ENCODE measurements around the gene WIZ.

DNA sequence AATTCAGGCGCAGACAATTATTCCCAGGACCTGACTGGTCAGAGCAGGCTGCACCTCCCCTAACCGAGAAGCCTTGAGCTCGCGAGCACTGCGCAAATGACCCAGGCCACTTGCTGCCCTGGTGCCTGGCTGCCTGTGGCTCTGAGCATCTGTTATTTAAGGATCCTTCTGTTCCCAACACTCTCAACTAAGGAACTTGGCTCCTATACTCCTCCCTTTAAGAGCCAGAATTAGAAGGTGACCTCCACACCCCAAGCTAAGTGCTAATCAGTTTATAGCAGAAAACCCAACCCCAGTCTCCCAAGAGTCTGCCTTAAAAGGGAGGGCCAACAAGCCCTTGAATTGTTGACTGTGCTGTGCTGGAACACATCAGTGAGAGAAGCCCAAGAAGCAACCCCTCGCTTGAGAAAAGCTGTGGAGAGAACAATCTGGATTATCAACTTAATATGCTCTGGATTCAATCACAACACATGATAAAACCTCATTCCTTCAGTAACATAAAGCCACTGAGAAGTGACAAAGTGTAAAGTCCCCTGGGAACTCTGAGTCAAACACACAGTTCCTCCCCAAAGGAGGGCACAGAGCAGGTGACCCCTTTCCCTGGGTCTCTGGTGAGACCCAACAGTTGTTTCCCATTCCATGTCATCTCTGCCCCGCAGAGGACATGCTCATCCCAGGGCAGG lies 45.5 kb downstream of the WIZ start:
- TF ChIP-seq CTCF (conservative IDR thresholded peaks at IDR 0.05) (no peak), EZH2 (IDR thresholded peaks at IDR 0.05; ENCODE audit: low read depth) (no peak)

Measured in PC-9 (cell line).